Trophoblast cell (in vitro differentiated cells and primary cell): ENCODE measurements around the gene KIF5A.

Experiments used
- DNase-seq, 2 donors: peaks; one replicate each; pipeline ENCODE4 v3.0.0-alpha.2; 2016
- H2AFZ ChIP-seq: 2 replicates; pipeline ENCODE4 v1.6.1; 2013; ENCODE audit warnings: low read length, moderate library complexity, mild to moderate bottlenecking; ENCODE audit not compliant: insufficient read depth, poor library complexity
- H2AK5ac ChIP-seq: 2 replicates; pipeline ENCODE4 v1.6.1; 2013; ENCODE audit warnings: mild to moderate bottlenecking, low read length
- H2BK120ac ChIP-seq: 2 replicates; pipeline ENCODE4 v1.6.1; 2013; ENCODE audit warnings: low read length, mild to moderate bottlenecking, moderate library complexity; ENCODE audit not compliant: insufficient read depth, poor library complexity
- H2BK12ac ChIP-seq: 2 replicates; pipeline ENCODE4 v1.6.1; 2013; ENCODE audit warnings: mild to moderate bottlenecking, low read length, moderate library complexity
- H2BK5ac ChIP-seq: 2 replicates; pipeline ENCODE4 v1.6.1; 2013; ENCODE audit warnings: low read length, low read depth, moderate library complexity, mild to moderate bottlenecking; ENCODE audit not compliant: poor library complexity
- H3K14ac ChIP-seq: 2 replicates; pipeline ENCODE4 v1.6.1; 2013; ENCODE audit warnings: mild to moderate bottlenecking, low read length
- H3K18ac ChIP-seq: 2 replicates; pipeline ENCODE4 v1.6.1; 2013; ENCODE audit warnings: mild to moderate bottlenecking, low read length
- H3K23ac ChIP-seq: 2 replicates; pipeline ENCODE4 v1.6.1; 2013; ENCODE audit warnings: low read length
- H3K27ac ChIP-seq: 2 replicates; pipeline ENCODE4 v1.5.1; 2013; ENCODE audit warnings: low read depth, mild to moderate bottlenecking, inconsistent platforms, low read length, moderate library complexity
- H3K27me3 ChIP-seq: 2 replicates; pipeline ENCODE4 v1.6.1; 2013; ENCODE audit warnings: inconsistent platforms, mild to moderate bottlenecking, low read length, moderate library complexity; ENCODE audit not compliant: insufficient read depth
- H3K36me3 ChIP-seq, 2 experiments: 1 replicate in 1 of 2; 2 replicates in 1 of 2; pipeline ENCODE4 v1.6.1; 2013; ENCODE audit warnings: low read length in 2 of 2, mild to moderate bottlenecking in 2 of 2, moderate library complexity in 1 of 2; ENCODE audit not compliant: insufficient read depth in 2 of 2, control insufficient read depth in 1 of 2
- H3K4ac ChIP-seq: 2 replicates; pipeline ENCODE4 v1.6.1; 2013; ENCODE audit warnings: low read depth, mild to moderate bottlenecking, low read length, moderate library complexity
- H3K4me1 ChIP-seq, 2 experiments: 1 replicate in 1 of 2; 2 replicates in 1 of 2; pipeline ENCODE4 v1.6.1; 2013; ENCODE audit warnings: low read length in 2 of 2, mild to moderate bottlenecking in 2 of 2, moderate library complexity in 1 of 2; ENCODE audit not compliant: insufficient read depth in 2 of 2, control insufficient read depth in 1 of 2
- H3K4me2 ChIP-seq: 2 replicates; pipeline ENCODE4 v1.6.1; 2013; ENCODE audit warnings: inconsistent platforms, mild to moderate bottlenecking, low read length, moderate library complexity
- H3K4me3 ChIP-seq: 2 replicates; pipeline ENCODE4 v1.5.1; 2013; ENCODE audit warnings: mild to moderate bottlenecking, low read depth, low read length, inconsistent platforms
- H3K79me1 ChIP-seq: one replicate; pipeline ENCODE4 v1.6.1; 2013; ENCODE audit warnings: low read length
- H3K79me2 ChIP-seq: 2 replicates; pipeline ENCODE4 v1.6.1; 2013; ENCODE audit warnings: low read length, mild to moderate bottlenecking; ENCODE audit not compliant: control insufficient read depth, insufficient read depth, poor library complexity
- H3K9ac ChIP-seq: 2 replicates; pipeline ENCODE4 v1.6.1; 2013; ENCODE audit warnings: mild to moderate bottlenecking, low read length
- H3K9me3 ChIP-seq: 2 replicates; pipeline ENCODE4 v1.6.1; 2013; ENCODE audit warnings: low read depth, mild to moderate bottlenecking, control low read depth, inconsistent platforms, low read length; ENCODE audit not compliant: insufficient read depth
- H4K12ac ChIP-seq: 2 replicates; pipeline ENCODE4 v1.6.1; 2013; ENCODE audit warnings: low read depth, mild to moderate bottlenecking, low read length, moderate library complexity
- H4K8ac ChIP-seq: 2 replicates; pipeline ENCODE4 v1.6.1; 2013; ENCODE audit warnings: low read depth, mild to moderate bottlenecking, low read length, moderate library complexity
- H4K91ac ChIP-seq: one replicate; pipeline ENCODE4 v1.6.1; 2013; ENCODE audit warnings: low read depth, mild to moderate bottlenecking, low read length, moderate library complexity
- WGBS: extraction: QIAGEN DNeasy Blood & Tissue Kit; methylation state at CpG from one replicate; pipeline ENCODE4 v1.1.7; 2013; ENCODE audit warnings: missing lambda C conversion rate; ENCODE audit not compliant: insufficient read length, insufficient coverage; ENCODE audit errors: extremely low coverage; 5-methylcytosine and 5-hydroxymethylcytosine counted together

The KIF5A gene

GRCh38 chr12:57525615-57526383 is 24.0 kb upstream of the KIF5A start:
- Histone ChIP-seq H4K12ac (no peak overlapping the region), H3K79me1 (peaks cover 24% of the 10 kb centered on the region), H3K9me3 (no peaks in the 10 kb centered on the region), H2AFZ (no peak overlapping the region), H3K36me3 (peaks cover 57 to 64% of the 10 kb centered on the region in 2 experiments), H2AK5ac (no peak overlapping the region), H2BK120ac (no peak overlapping the region), H3K27ac (no peak overlapping the region), H3K18ac (no peak overlapping the region), H2BK5ac (no peak overlapping the region), H3K14ac (no peak overlapping the region), H2BK12ac (no peak overlapping the region), H3K4ac (no peak overlapping the region), H3K23ac (no peak overlapping the region), H3K79me2 (peaks cover 14% of the 10 kb centered on the region), H3K9ac (no peak overlapping the region), H3K4me1 (peaks cover 22 to 30% of the 10 kb centered on the region in 2 experiments), H4K91ac (no peak overlapping the region), H3K4me2 (no peak overlapping the region), H3K4me3 (no peak overlapping the region), H3K27me3 (no peaks in the 10 kb centered on the region), H4K8ac (no peak overlapping the region)
- no peak for DNase-seq
- no CpG with 5 or more reads among the region's 16 CpGs for WGBS

- H3K14ac ChIP-seq, result no peak overlapping the region
- peaks cover 14% of the 10 kb centered on the region for H3K79me2 ChIP-seq
- no peak overlapping the region for H3K18ac ChIP-seq
- no peak overlapping the region for H3K23ac ChIP-seq
- H3K79me1 ChIP-seq, result peaks cover 16% of the 10 kb centered on the region
- no peak overlapping the region for H2BK12ac ChIP-seq
- H3K4me3 ChIP-seq, result no peak overlapping the region
- H3K27ac ChIP-seq, result no peak overlapping the region
- peaks cover 62 to 72% of the 10 kb centered on the region in 2 experiments for H3K36me3 ChIP-seq
- no peak overlapping the region for H2BK120ac ChIP-seq
- no peak overlapping the region for H4K91ac ChIP-seq
- H2BK5ac ChIP-seq, result no peak overlapping the region
- H3K4ac ChIP-seq, result no peak overlapping the region
- no peak overlapping the region for H2AK5ac ChIP-seq
- no peak overlapping the region for H2AFZ ChIP-seq
- no peaks in the 10 kb centered on the region for H3K9me3 ChIP-seq
- no peak overlapping the region for H3K4me2 ChIP-seq
- no CpG with 5 or more reads among the region's 4 CpGs for WGBS
- no peak overlapping the region for H3K9ac ChIP-seq
- DNase-seq, result no peak
- peaks cover 15 to 23% of the 10 kb centered on the region in 2 experiments for H3K4me1 ChIP-seq
- H3K27me3 ChIP-seq, result no peaks in the 10 kb centered on the region
- no peak overlapping the region for H4K12ac ChIP-seq
- H4K8ac ChIP-seq, result no peak overlapping the region
These were observed 23.2 kb upstream of the KIF5A start for GRCh38 chr12:57526477-57527126.

DNA sequence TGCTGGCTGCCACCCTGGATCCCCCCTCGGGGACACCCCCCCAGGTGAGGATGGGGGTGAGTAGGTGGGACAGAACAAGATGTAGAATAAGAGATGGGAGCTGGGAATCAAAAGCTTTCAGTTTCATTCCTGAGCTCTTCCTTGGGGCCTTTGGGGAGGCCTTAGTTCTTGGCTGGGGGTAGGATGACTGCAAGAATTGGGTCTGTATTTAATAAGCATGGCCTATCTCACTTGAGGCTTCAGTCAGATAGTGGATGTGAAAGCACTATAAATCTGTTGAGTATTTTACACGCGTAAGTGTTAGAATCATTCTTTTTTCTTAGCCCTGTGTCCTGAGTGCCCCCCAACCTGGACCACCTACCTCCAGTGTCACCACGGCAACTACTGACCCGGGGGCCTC is 22.7 kb upstream of the KIF5A start:
- H2BK5ac ChIP-seq, result no peak overlapping the region
- H3K18ac ChIP-seq, result no peak overlapping the region
- no peak overlapping the region for H3K27ac ChIP-seq
- no peak overlapping the region for H4K8ac ChIP-seq
- H3K4me3 ChIP-seq, result no peak overlapping the region
- H2BK12ac ChIP-seq, result no peak overlapping the region
- no peaks in the 10 kb centered on the region for H3K27me3 ChIP-seq
- H2AK5ac ChIP-seq, result no peak overlapping the region
- no peak overlapping the region for H3K4me2 ChIP-seq
- no CpG with 5 or more reads among the region's 5 CpGs for WGBS
- peaks cover 10 to 19% of the 10 kb centered on the region in 2 experiments for H3K4me1 ChIP-seq
- H3K14ac ChIP-seq, result no peak overlapping the region
- H4K12ac ChIP-seq, result no peak overlapping the region
- H3K9me3 ChIP-seq, result no peaks in the 10 kb centered on the region
- H3K4ac ChIP-seq, result no peak overlapping the region
- H4K91ac ChIP-seq, result no peak overlapping the region
- peaks cover 67 to 77% of the 10 kb centered on the region in 2 experiments for H3K36me3 ChIP-seq
- no peak overlapping the region for H3K9ac ChIP-seq
- H2AFZ ChIP-seq, result no peak overlapping the region
- DNase-seq, result no peak
- H3K79me2 ChIP-seq, result peaks cover 13% of the 10 kb centered on the region
- peaks cover 12% of the 10 kb centered on the region for H3K79me1 ChIP-seq
- no peak overlapping the region for H3K23ac ChIP-seq
- no peak overlapping the region for H2BK120ac ChIP-seq

DNA sequence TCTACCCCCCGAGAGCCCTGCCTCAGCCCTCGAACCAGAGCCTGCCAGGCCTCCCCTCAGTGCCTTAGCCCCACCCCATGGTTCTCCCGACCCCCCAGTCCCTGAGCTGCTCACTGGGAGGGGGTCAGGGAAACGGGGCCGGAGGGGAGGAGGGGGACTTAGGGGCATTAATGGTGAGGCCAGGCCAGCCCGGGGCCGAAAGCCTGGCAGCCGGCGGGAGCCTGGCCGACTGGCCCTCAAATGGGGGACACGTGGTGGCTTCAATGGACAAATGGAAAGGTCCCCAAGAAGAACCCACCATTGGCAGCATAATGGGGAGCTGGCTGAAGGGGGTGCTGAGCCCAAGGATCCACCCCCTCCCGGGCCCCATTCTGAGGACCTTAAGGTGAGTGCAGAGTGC is 21.7 kb upstream of the KIF5A start:
- no peak overlapping the region for H2BK5ac ChIP-seq
- WGBS, result no CpG with 5 or more reads among the region's 12 CpGs
- no peak overlapping the region for H2BK12ac ChIP-seq
- no peak overlapping the region for H4K91ac ChIP-seq
- H3K36me3 ChIP-seq, result peaks cover 74 to 87% of the 10 kb centered on the region in 2 experiments
- DNase-seq, result no peak
- no peak overlapping the region for H3K23ac ChIP-seq
- no peak overlapping the region for H3K27ac ChIP-seq
- no peaks in the 10 kb centered on the region for H3K9me3 ChIP-seq
- no peak overlapping the region for H3K4me3 ChIP-seq
- H3K18ac ChIP-seq, result no peak overlapping the region
- no peak overlapping the region for H3K4ac ChIP-seq
- no peak overlapping the region for H2BK120ac ChIP-seq
- H3K9ac ChIP-seq, result no peak overlapping the region
- H3K27me3 ChIP-seq, result no peaks in the 10 kb centered on the region
- no peak overlapping the region for H2AFZ ChIP-seq
- no peak overlapping the region for H2AK5ac ChIP-seq
- no peak overlapping the region for H4K8ac ChIP-seq
- H4K12ac ChIP-seq, result no peak overlapping the region
- peaks cover 9% of the 10 kb centered on the region for H3K79me2 ChIP-seq
- H3K4me1 ChIP-seq, result peaks cover 10 to 17% of the 10 kb centered on the region in 2 experiments
- H3K79me1 ChIP-seq, result peaks cover 3% of the 10 kb centered on the region
- no peak overlapping the region for H3K4me2 ChIP-seq
- no peak overlapping the region for H3K14ac ChIP-seq
